ENCODE results near the gene EGFLAM.

DNA sequence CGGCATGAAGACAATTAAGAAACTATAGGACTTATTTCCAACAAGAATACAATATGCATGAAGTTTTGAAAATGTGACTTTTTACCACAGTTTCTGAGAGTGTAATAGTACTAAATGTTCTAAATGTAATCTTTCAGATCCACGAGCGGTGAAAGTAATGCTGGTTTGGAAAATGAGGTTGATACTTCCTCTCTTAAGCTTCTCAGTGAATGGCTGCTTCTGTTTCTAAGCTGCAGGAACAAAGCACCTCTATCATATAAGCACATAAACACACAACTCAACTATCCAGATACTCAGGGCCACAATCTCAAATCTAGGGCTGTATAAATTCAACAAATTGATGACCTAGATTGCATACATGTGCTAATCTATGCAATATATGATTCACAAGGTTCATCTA, 219.8 kb downstream of the EGFLAM start:
- no peak for TF ChIP-seq EZH2 (IDR thresholded peaks at IDR 0.05)
- TF ChIP-seq POLR2AphosphoS5 (IDR thresholded peaks at IDR 0.05; ENCODE audit: borderline replicate concordance, low read depth, low read length) = no peak

All from SK-N-MC (cell line).